IMR-90 (cell line): ENCODE results near the gene FUT6. TPM values are rescaled to one million over a fixed set of nuclear protein-coding genes. Genes with fewer than 3 reads are reported as not detected.
"Not testable (repeated sequence)": the region's sequence is repeated elsewhere in the genome, so short reads cannot be mapped to it uniquely, and the experiment has no call there.

ENCODE experiments used
- ATAC-seq: fragments of 200-7000 bp; cut with Tn5 transposase; 2 replicates; pipeline ENCODE4 v1.9.1; 2020; ENCODE audit warnings: low read depth, mild to moderate bottlenecking, moderate library complexity
- BruUV-seq: library from RNA; stranded (reverse); fragments of 400-500 nt; replicated peaks from 2 replicates; lab custom pipeline; 2021; lab: Mats Ljungman, UMichigan
- CTCF ChIA-PET: fragments of 300-600 bp; formaldehyde crosslinking; extraction: SDS; loops from one replicate; lab custom pipeline; 2021; ENCODE audit warnings: antibody characterized with exemption; lab: Yijun Ruan, JAX
- POLR2A ChIA-PET: fragments of 300-600 bp; sonication (Branson Sonifier 250); formaldehyde crosslinking; loops from one replicate; lab custom pipeline; 2022; ENCODE audit warnings: antibody characterized with exemption; ENCODE audit not compliant: unreplicated experiment; lab: Charles Lee
- DNase-seq: peaks from one replicate; pipeline ENCODE4 v3.0.0; 2013
- H2AFZ ChIP-seq: replicated peaks from 2 replicates; pipeline ENCODE3; 2013; ENCODE audit warnings: low read length, mild to moderate bottlenecking; ENCODE audit not compliant: poor library complexity
- H2AK5ac ChIP-seq: 2 replicates; pipeline ENCODE4 v1.6.1; 2013; ENCODE audit warnings: low read depth, low read length, inconsistent platforms
- H2AK9ac ChIP-seq: replicated peaks from 2 replicates; pipeline ENCODE3; 2013; ENCODE audit warnings: mild to moderate bottlenecking, low read depth, low read length, moderate library complexity; ENCODE audit not compliant: poor library complexity
- H2BK120ac ChIP-seq: 2 replicates; pipeline ENCODE4 v1.6.1; 2013; ENCODE audit warnings: low read depth, low read length, inconsistent platforms
- H2BK15ac ChIP-seq: 3 replicates; pipeline ENCODE4 v1.6.1; 2013; ENCODE audit warnings: low read depth, low read length, inconsistent platforms
- H2BK20ac ChIP-seq: 2 replicates; pipeline ENCODE4 v1.6.1; 2013; ENCODE audit warnings: low read depth, mild to moderate bottlenecking, inconsistent platforms, low read length, moderate library complexity
- H2BK5ac ChIP-seq: 2 replicates; pipeline ENCODE4 v1.6.1; 2013; ENCODE audit warnings: mild to moderate bottlenecking, low read depth, low read length, inconsistent platforms; ENCODE audit not compliant: poor library complexity, severe bottlenecking
- H3K14ac ChIP-seq: replicated peaks from 2 replicates; pipeline ENCODE4 v1.6.1; 2013; ENCODE audit warnings: low read depth, low read length, inconsistent platforms
- H3K18ac ChIP-seq: 2 replicates; pipeline ENCODE4 v1.6.1; 2013; ENCODE audit warnings: low read depth, low read length, control low read depth
- H3K23ac ChIP-seq: 2 replicates; pipeline ENCODE4 v1.6.1; 2013; ENCODE audit warnings: low read depth, low read length, inconsistent platforms
- H3K27ac ChIP-seq: 2 replicates; pipeline ENCODE4 v1.5.1; 2013; ENCODE audit warnings: mild to moderate bottlenecking, control low read depth, low read length; ENCODE audit not compliant: insufficient read depth
- H3K27me3 ChIP-seq: 2 replicates; pipeline ENCODE4 v1.6.1; 2013; ENCODE audit warnings: low read length; ENCODE audit not compliant: control insufficient read depth, insufficient read depth
- H3K36me3 ChIP-seq: 2 replicates; pipeline ENCODE4 v1.6.1; 2013; ENCODE audit warnings: low read length, mixed read lengths; ENCODE audit not compliant: control insufficient read depth, insufficient read depth
- H3K4ac ChIP-seq: 2 replicates; pipeline ENCODE4 v1.6.1; 2013; ENCODE audit warnings: low read depth, low read length, inconsistent platforms
- H3K4me1 ChIP-seq: 2 replicates; pipeline ENCODE4 v1.6.1; 2013; ENCODE audit warnings: low read length, mixed read lengths; ENCODE audit not compliant: control insufficient read depth, insufficient read depth
- H3K4me2 ChIP-seq: 2 replicates; pipeline ENCODE4 v1.6.1; 2013; ENCODE audit warnings: low read depth, mild to moderate bottlenecking, control low read depth, low read length, moderate library complexity
- H3K4me3 ChIP-seq: 2 replicates; pipeline ENCODE4 v1.5.1; 2013; ENCODE audit warnings: low read depth, mild to moderate bottlenecking, control low read depth, low read length, moderate library complexity; ENCODE audit not compliant: insufficient read depth
- H3K56ac ChIP-seq: 2 replicates; pipeline ENCODE4 v1.6.1; 2013; ENCODE audit warnings: low read length, inconsistent platforms; ENCODE audit not compliant: insufficient read depth; ENCODE audit errors: extremely low read depth
- H3K79me1 ChIP-seq, 2 experiments: 2 replicates each; pipeline ENCODE4 v1.6.1; 2013; ENCODE audit warnings: low read length in 2 of 2, inconsistent platforms in 1 of 2, low read depth in 1 of 2
- H3K9ac ChIP-seq: 2 replicates; pipeline ENCODE4 v1.6.1; 2013; ENCODE audit warnings: low read depth, low read length, control low read depth
- H3K9me1 ChIP-seq: 2 replicates; pipeline ENCODE4 v1.6.1; 2013; ENCODE audit warnings: low read length, inconsistent platforms; ENCODE audit not compliant: insufficient read depth
- H3K9me3 ChIP-seq: 2 replicates; pipeline ENCODE4 v1.6.1; 2013; ENCODE audit warnings: low read length; ENCODE audit not compliant: control insufficient read depth, insufficient read depth
- H4K20me1 ChIP-seq: 2 replicates; pipeline ENCODE4 v1.6.1; 2013; ENCODE audit warnings: low read length, inconsistent platforms; ENCODE audit not compliant: insufficient read depth
- H4K5ac ChIP-seq: 2 replicates; pipeline ENCODE4 v1.6.1; 2013; ENCODE audit warnings: mild to moderate bottlenecking, low read depth, low read length, control low read depth
- H4K8ac ChIP-seq, 2 experiments: 2 replicates each; pipeline ENCODE4 v1.6.1; 2013; ENCODE audit warnings: low read depth in 2 of 2, low read length in 2 of 2, control low read depth in 1 of 2, inconsistent platforms in 1 of 2
- H4K91ac ChIP-seq: 2 replicates; pipeline ENCODE4 v1.6.1; 2013; ENCODE audit warnings: low read depth, low read length, inconsistent platforms; ENCODE audit not compliant: insufficient read depth
- WGBS, 2 experiments: methylation state at CpG; one replicate each; pipeline versions ENCODE4 v1.1.5 to v1.1.7; 2013; ENCODE audit warnings: missing lambda C conversion rate in 2 of 2; ENCODE audit not compliant: insufficient read length in 1 of 2; ENCODE audit errors: extremely low coverage in 2 of 2; 5-methylcytosine and 5-hydroxymethylcytosine counted together
- dilution Hi-C: fragments of 300-500 bp; cut with HindIII; formaldehyde crosslinking; loops from one replicate; pipeline ENCODE4 v1.14.3; 2018; ENCODE audit warnings: low sequenced_read_pairs; ENCODE audit not compliant: unreplicated experiment
- in situ Hi-C: fragments of 300-500 bp; cut with MboI; formaldehyde crosslinking; loops from 3 replicates; pipeline ENCODE4 v1.14.3; 2019; ENCODE audit warnings: low sequenced_read_pairs, inconsistent platforms, mixed read lengths
- intact Hi-C: fragments of 100-400 bp; cut with micrococcal nuclease; formaldehyde crosslinking; loops from 2 replicates; pipeline ENCODE4 v1.10.0; 2022
- polyA plus RNA-seq, 3 experiments: library from polyadenylated mRNA; depleted of rRNA; stranded (reverse); fragments of >200 nt; gene quantifications; 2 replicates each; pipeline ENCODE4 v1.2.3, GENCODE V29; 2012; ENCODE audit warnings: low replicate concordance in 1 of 3
- total RNA-seq: library from RNA; depleted of rRNA; stranded (reverse); fragments of >200 nt; gene quantifications from 2 replicates; pipeline ENCODE4 v1.2.3, GENCODE V29; 2012

FUT6 gene
- total and polyA plus RNA-seq, 2 of the 4 experiments (the other 2 are of a cell fraction), result not detected

GRCh38 chr19:5841735-5842111 lies 2.2 kb upstream of the FUT6 start:
- H3K14ac ChIP-seq, POLR2A ChIA-PET, H4K20me1 ChIP-seq, H3K18ac ChIP-seq, intact Hi-C loops, H2AK5ac ChIP-seq, CTCF ChIA-PET, H4K5ac ChIP-seq, H4K91ac ChIP-seq, BruUV-seq, H3K4me1 ChIP-seq, H3K23ac ChIP-seq, ATAC-seq, DNase-seq, H3K27ac ChIP-seq, H3K4me2 ChIP-seq, H2BK5ac ChIP-seq, H2BK15ac ChIP-seq, H2BK20ac ChIP-seq, H3K9me3 ChIP-seq, H3K79me1 ChIP-seq, H3K4me3 ChIP-seq, H3K56ac ChIP-seq, H2AK9ac ChIP-seq, H3K36me3 ChIP-seq, H3K9ac ChIP-seq, H2AFZ ChIP-seq, H4K8ac ChIP-seq, in situ Hi-C loops, dilution Hi-C loops, H2BK120ac ChIP-seq, H3K4ac ChIP-seq, H3K9me1 ChIP-seq: not testable (repeated sequence)
- H3K27me3 ChIP-seq, result peaks cover 12% of the 10 kb centered on the region; the same call in 1 of the 2 replicates
- WGBS, 2 experiments, result no CpG with 5 or more reads among the region's 6 CpGs
